Measurements from ENCODE around the gene LURAP1L. TPM values are rescaled to one million over a fixed set of nuclear protein-coding genes. Genes with fewer than 3 reads are reported as not detected.

Gene LURAP1L
- total and polyA plus RNA-seq, 9 of the 15 experiments (the other 6 are each of a cell fraction or from before 2014, with no cell fraction given), result 0.06 to 0.28 (median 0.07) TPM; not detected in 4

- TF ChIP-seq, protein P1, sequence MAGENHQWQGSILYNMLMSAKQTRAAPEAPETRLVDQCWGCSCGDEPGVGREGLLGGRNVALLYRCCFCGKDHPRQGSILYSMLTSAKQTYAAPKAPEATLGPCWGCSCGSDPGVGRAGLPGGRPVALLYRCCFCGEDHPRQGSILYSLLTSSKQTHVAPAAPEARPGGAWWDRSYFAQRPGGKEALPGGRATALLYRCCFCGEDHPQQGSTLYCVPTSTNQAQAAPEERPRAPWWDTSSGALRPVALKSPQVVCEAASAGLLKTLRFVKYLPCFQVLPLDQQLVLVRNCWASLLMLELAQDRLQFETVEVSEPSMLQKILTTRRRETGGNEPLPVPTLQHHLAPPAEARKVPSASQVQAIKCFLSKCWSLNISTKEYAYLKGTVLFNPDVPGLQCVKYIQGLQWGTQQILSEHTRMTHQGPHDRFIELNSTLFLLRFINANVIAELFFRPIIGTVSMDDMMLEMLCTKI (IDR thresholded peaks at IDR 0.05; ENCODE audit: partially characterized antibody), result no peak
- no peak for TF ChIP-seq ZNF12 (CRISPR knock-in tag; IDR thresholded peaks at IDR 0.05)
- no peak for TF ChIP-seq ZNF121 (CRISPR knock-in tag; conservative IDR thresholded peaks at IDR 0.05)
- TF ChIP-seq GTF2E2 (tag; IDR thresholded peaks at IDR 0.05), result no peak
These were observed 39.4 kb downstream of the LURAP1L start (continued) for GRCh38 chr9:12813960-12814876.

DNA sequence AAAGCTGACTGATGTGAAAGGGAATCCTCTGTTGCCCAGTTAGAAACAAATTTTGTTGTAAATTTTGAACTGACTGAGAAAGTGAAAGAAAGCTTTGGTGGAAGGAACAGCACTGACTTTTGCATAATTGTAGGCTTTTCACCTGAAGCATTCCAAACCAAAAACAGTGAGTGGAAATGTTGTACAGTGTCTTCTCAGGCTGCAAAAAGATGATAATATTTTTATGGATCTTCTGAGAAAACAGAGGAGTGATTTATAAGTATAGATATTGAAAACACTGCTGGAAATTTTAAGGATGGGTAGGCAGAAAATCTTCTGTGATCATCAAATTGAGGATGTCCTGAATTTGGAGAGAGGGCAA lies 40.0 kb downstream of the LURAP1L start:
- DNase-seq (ENCODE audit: extremely low read depth in 1 of 4, low spot score in 3 of 4) (no peak), FAIRE-seq (no peak), ATAC-seq (no peak)
- Histone ChIP-seq H2AFZ (ENCODE audit: low read depth, low read length) (no peak overlapping the region), H3K9me1 (ENCODE audit: control insufficient read depth, insufficient read depth, low read length) (no peaks in the 10 kb centered on the region), H3K27me3 (ENCODE audit: control insufficient read depth in 2 of 2, insufficient read depth in 2 of 2, low read length in 2 of 2) (no peaks in the 10 kb centered on the region), H3K4me3 (no peak overlapping the region), H3K79me2 (ENCODE audit: control insufficient read depth, insufficient read depth, low read length) (no peaks in the 10 kb centered on the region), H3K9ac (ENCODE audit: insufficient read depth in 1 of 2, low read depth in 2 of 2, low read length in 2 of 2) (no peak overlapping the region), H3K9me3 (replicated peaks; ENCODE audit: control insufficient read depth, insufficient read depth, low read depth, low read length) (no peaks in the 10 kb centered on the region), H3K4me2 (ENCODE audit: insufficient read depth, low read length) (no peak overlapping the region), H3K27ac (ENCODE audit: extremely low read depth, low read depth, low read length) (no peak overlapping the region), H4K20me1 (replicated peaks; ENCODE audit: control insufficient read depth, insufficient read depth, low read length) (no peaks in the 10 kb centered on the region), H3K4me1 (replicated peaks in 1 of 2; ENCODE audit: control insufficient read depth in 2 of 2, insufficient read depth in 2 of 2, low read length in 2 of 2) (no peaks in the 10 kb centered on the region), H3K36me3 (ENCODE audit: control insufficient read depth, insufficient read depth, low read length) (no peaks in the 10 kb centered on the region)
- ChIA-PET POLR2A (no interaction called here), CTCF (ENCODE audit: low intra/inter-chr PET ratio) (interaction anchor here (0.6 kb wide), 1 partner anchor 111 kb away, joined by 3 read pairs; no protein-coding TSS in a partner anchor)
- BruUV-seq (replicated peaks), result no TSS peak
- intact Hi-C loops (cut with micrococcal nuclease) (loop anchor here (5.0 kb wide), 1 partner anchor 93 kb away; no protein-coding TSS in a partner anchor), in situ Hi-C loops (cut with MboI) (no loop called here)
- TF ChIP-seq ZEB2 (IDR thresholded peaks at IDR 0.05), result no peak
- TF ChIP-seq ZBTB1 (CRISPR knock-in tag; IDR thresholded peaks at IDR 0.05; ENCODE audit: borderline replicate concordance, low read depth), result no peak
- TF ChIP-seq, protein P2, sequence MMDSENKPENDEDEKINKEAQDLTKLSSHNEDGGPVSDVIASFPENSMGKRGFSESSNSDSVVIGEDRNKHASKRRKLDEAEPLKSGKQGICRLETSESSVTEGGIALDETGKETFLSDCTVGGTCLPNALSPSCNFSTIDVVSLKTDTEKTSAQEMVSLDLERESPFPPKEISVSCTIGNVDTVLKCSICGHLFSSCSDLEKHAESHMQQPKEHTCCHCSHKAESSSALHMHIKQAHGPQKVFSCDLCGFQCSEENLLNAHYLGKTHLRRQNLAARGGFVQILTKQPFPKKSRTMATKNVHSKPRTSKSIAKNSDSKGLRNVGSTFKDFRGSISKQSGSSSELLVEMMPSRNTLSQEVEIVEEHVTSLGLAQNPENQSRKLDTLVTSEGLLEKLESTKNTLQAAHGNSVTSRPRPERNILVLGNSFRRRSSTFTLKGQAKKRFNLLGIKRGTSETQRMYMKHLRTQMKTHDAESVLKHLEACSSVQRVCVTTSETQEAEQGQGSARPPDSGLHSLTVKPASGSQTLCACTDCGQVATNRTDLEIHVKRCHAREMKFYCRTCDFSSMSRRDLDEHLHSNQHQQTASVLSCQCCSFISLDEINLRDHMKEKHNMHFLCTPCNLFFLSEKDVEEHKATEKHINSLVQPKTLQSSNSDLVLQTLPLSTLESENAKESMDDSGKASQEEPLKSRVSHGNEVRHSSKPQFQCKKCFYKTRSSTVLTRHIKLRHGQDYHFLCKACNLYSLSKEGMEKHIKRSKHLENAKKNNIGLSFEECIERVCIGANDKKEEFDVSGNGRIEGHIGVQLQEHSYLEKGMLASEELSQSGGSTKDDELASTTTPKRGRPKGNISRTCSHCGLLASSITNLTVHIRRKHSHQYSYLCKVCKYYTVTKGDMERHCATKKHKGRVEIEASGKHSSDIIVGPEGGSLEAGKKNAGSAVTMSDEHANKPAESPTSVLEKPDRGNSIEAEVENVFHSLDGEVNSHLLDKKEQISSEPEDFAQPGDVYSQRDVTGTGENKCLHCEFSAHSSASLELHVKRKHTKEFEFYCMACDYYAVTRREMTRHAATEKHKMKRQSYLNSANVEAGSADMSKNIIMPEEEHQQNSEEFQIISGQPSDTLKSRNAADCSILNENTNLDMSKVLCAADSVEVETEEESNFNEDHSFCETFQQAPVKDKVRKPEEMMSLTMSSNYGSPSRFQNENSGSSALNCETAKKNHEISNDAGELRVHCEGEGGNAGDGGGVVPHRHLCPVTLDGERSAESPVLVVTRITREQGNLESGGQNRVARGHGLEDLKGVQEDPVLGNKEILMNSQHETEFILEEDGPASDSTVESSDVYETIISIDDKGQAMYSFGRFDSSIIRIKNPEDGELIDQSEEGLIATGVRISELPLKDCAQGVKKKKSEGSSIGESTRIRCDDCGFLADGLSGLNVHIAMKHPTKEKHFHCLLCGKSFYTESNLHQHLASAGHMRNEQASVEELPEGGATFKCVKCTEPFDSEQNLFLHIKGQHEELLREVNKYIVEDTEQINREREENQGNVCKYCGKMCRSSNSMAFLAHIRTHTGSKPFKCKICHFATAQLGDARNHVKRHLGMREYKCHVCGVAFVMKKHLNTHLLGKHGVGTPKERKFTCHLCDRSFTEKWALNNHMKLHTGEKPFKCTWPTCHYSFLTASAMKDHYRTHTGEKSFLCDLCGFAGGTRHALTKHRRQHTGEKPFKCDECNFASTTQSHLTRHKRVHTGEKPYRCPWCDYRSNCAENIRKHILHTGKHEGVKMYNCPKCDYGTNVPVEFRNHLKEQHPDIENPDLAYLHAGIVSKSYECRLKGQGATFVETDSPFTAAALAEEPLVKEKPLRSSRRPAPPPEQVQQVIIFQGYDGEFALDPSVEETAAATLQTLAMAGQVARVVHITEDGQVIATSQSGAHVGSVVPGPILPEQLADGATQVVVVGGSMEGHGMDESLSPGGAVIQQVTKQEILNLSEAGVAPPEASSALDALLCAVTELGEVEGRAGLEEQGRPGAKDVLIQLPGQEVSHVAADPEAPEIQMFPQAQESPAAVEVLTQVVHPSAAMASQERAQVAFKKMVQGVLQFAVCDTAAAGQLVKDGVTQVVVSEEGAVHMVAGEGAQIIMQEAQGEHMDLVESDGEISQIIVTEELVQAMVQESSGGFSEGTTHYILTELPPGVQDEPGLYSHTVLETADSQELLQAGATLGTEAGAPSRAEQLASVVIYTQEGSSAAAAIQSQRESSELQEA (IDR thresholded peaks at IDR 0.05; ENCODE audit: low read depth), result no peak
- TF ChIP-seq, protein P3, sequence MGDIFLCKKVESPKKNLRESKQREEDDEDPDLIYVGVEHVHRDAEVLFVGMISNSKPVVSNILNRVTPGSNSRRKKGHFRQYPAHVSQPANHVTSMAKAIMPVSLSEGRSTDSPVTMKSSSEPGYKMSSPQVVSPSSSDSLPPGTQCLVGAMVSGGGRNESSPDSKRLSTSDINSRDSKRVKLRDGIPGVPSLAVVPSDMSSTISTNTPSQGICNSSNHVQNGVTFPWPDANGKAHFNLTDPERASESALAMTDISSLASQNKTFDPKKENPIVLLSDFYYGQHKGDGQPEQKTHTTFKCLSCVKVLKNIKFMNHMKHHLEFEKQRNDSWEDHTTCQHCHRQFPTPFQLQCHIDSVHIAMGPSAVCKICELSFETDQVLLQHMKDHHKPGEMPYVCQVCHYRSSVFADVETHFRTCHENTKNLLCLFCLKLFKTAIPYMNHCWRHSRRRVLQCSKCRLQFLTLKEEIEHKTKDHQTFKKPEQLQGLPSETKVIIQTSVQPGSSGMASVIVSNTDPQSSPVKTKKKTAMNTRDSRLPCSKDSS (IDR thresholded peaks at IDR 0.05; ENCODE audit: low read depth, partially characterized antibody), result no peak
- TF ChIP-seq ZNF445 (CRISPR knock-in tag; IDR thresholded peaks at IDR 0.05; ENCODE audit: low read depth), result no peak
